ENCODE results near the gene PKDCC. TPM values are rescaled to one million over a fixed set of nuclear protein-coding genes. Genes with fewer than 3 reads are reported as not detected.

Gene PKDCC
- total RNA-seq, 6 experiments from 2014 or later: not detected

- Mint-ChIP-seq H3K4me3 (no peak overlapping the region; the same call in 1 of the 2 replicates), H3K9me3 (no peaks in the 10 kb centered on the region), H3K36me3 (ENCODE audit: low read depth) (no peaks in the 10 kb centered on the region), H3K27ac (no peak overlapping the region), H3K27me3 (ENCODE audit: insufficient read depth) (peaks cover 54% of the 10 kb centered on the region), H3K4me1 (ENCODE audit: low read depth) (no peaks in the 10 kb centered on the region)
- no peak for TF ChIP-seq CTCF (IDR thresholded peaks at IDR 0.05)
- no peak for DNase-seq
Measured at GRCh38 chr2:42048299-42049220, 739 bp downstream of the PKDCC start.

GRCh38 chr2:42049221-42050009 is 1.6 kb downstream of the PKDCC start:
- Mint-ChIP-seq H3K4me1 (ENCODE audit: low read depth) (no peaks in the 10 kb centered on the region), H3K4me3 (no peak overlapping the region)
- DNase-seq: no peak

GRCh38 chr2:42050010-42050702 is 2.3 kb downstream of the PKDCC start:
- Mint-ChIP-seq H3K27me3 (ENCODE audit: insufficient read depth) (peaks cover 46% of the 10 kb centered on the region), H3K36me3 (ENCODE audit: low read depth) (no peaks in the 10 kb centered on the region), H3K27ac (no peak overlapping the region), H3K9me3 (no peaks in the 10 kb centered on the region), H3K4me3 (no peak overlapping the region), H3K4me1 (ENCODE audit: low read depth) (no peaks in the 10 kb centered on the region)
- no peak for TF ChIP-seq CTCF (IDR thresholded peaks at IDR 0.05)
- no peak for DNase-seq

More at GRCh38 chr2:42049221-42050009, 1.6 kb downstream of the PKDCC start:
- Mint-ChIP-seq H3K36me3 (ENCODE audit: low read depth) (no peaks in the 10 kb centered on the region), H3K27me3 (ENCODE audit: insufficient read depth) (peaks cover 52% of the 10 kb centered on the region), H3K27ac (no peak overlapping the region), H3K9me3 (no peaks in the 10 kb centered on the region)
- no peak for TF ChIP-seq CTCF (IDR thresholded peaks at IDR 0.05)

- TF ChIP-seq CTCF (IDR thresholded peaks at IDR 0.05): no peak
- Mint-ChIP-seq H3K36me3 (ENCODE audit: low read depth) (no peaks in the 10 kb centered on the region), H3K4me1 (ENCODE audit: low read depth) (no peaks in the 10 kb centered on the region), H3K27me3 (ENCODE audit: insufficient read depth) (peaks cover 39% of the 10 kb centered on the region), H3K4me3 (no peak overlapping the region), H3K9me3 (no peaks in the 10 kb centered on the region), H3K27ac (no peak overlapping the region)
- no peak for DNase-seq
Measured at GRCh38 chr2:42050703-42051542, 3.1 kb downstream of the PKDCC start.

All from HFFc6 (cell line).